SU-DHL-6 (cell line): ENCODE results near the gene DNAJB4.

ENCODE experiments used
- CTCF ChIP-seq: fragments of 200-600 bp; sonication (generic); IDR thresholded peaks from one replicate; pipeline ENCODE4 v1.5.1; 2017; ENCODE audit warnings: antibody characterized with exemption, mild to moderate bottlenecking, low read length, moderate library complexity; ENCODE audit not compliant: insufficient read depth, poor library complexity, severe bottlenecking
- EZH2phosphoT487 ChIP-seq: fragments of 200-600 bp; sonication (generic), shearing (Covaris generic); conservative IDR thresholded peaks from 2 replicates; pipeline ENCODE4 v1.6.1; 2018; ENCODE audit warnings: mild to moderate bottlenecking, antibody characterized with exemption, low read length, moderate library complexity, mixed read lengths

- no peak for TF ChIP-seq CTCF
- no peak for TF ChIP-seq EZH2phosphoT487
Observed at GRCh38 chr1:78055565-78056132, 50.9 kb downstream of the DNAJB4 start.
